Esophagus squamous epithelium (tissue), 4 donors: ENCODE measurements around the gene STXBP6.

ENCODE experiments used
- CTCF ChIP-seq, 6 experiments: fragments of 450-650 bp in 4 of 6; fragments of 200-600 bp in 2 of 6; sonication (generic) in 2 of 6; IDR thresholded peaks; one replicate each; pipeline ENCODE4 v1.5.1; 2016 to 2019; ENCODE audit warnings: antibody characterized with exemption in 6 of 6, mild to moderate bottlenecking in 4 of 6, moderate library complexity in 4 of 6
- POLR2A ChIP-seq, 4 donors: fragments of 450-650 bp; IDR thresholded peaks; one replicate each; pipeline ENCODE4 v1.6.1; 2017; ENCODE audit warnings: antibody characterized with exemption in 4 of 4, mild to moderate bottlenecking in 4 of 4, moderate library complexity in 3 of 4

- TF ChIP-seq CTCF (IDR thresholded peaks at IDR 0.05) (no peak), POLR2A (IDR thresholded peaks at IDR 0.05) (no peak)
Observed at GRCh38 chr14:24818058-24818822, 231.7 kb downstream of the STXBP6 start.
